HEK293T (cell line): ENCODE measurements around the gene ATG101.

Source experiments
- ARNT ChIP-seq: fragments of 450-650 bp; IDR thresholded peaks from 2 replicates; pipeline ENCODE4 v1.6.1; 2017; ENCODE audit warnings: mild to moderate bottlenecking
- BHLHE40 ChIP-seq: fragments of 450-650 bp; IDR thresholded peaks from 2 replicates; pipeline ENCODE4 v1.6.1; 2016; ENCODE audit warnings: mild to moderate bottlenecking, moderate library complexity, borderline replicate concordance
- FOXM1 ChIP-seq: fragments of 450-650 bp; IDR thresholded peaks from 2 replicates; pipeline ENCODE4 v1.6.1; 2017; ENCODE audit warnings: mild to moderate bottlenecking, borderline replicate concordance
- HDGF ChIP-seq: fragments of 450-650 bp; IDR thresholded peaks from 2 replicates; pipeline ENCODE4 v1.6.1; 2017; ENCODE audit warnings: antibody characterized with exemption, borderline replicate concordance
- LEF1 ChIP-seq: fragments of 450-650 bp; IDR thresholded peaks from 2 replicates; pipeline ENCODE4 v1.6.1; 2017; ENCODE audit warnings: mild to moderate bottlenecking, borderline replicate concordance
- PKNOX1 ChIP-seq: fragments of 450-650 bp; IDR thresholded peaks from 2 replicates; pipeline ENCODE4 v1.6.1; 2016
- SP1 ChIP-seq: fragments of 450-650 bp; IDR thresholded peaks from 2 replicates; pipeline ENCODE4 v1.6.1; 2017
- SUZ12 ChIP-seq: fragments of 450-650 bp; IDR thresholded peaks from 2 replicates; pipeline ENCODE4 v1.6.1; 2016; ENCODE audit warnings: mild to moderate bottlenecking
- TARDBP ChIP-seq: fragments of 450-650 bp; IDR thresholded peaks from 2 replicates; pipeline ENCODE4 v1.6.1; 2016
- ZNF384 ChIP-seq: fragments of 450-650 bp; IDR thresholded peaks from 2 replicates; pipeline ENCODE4 v1.6.1; 2016

DNA sequence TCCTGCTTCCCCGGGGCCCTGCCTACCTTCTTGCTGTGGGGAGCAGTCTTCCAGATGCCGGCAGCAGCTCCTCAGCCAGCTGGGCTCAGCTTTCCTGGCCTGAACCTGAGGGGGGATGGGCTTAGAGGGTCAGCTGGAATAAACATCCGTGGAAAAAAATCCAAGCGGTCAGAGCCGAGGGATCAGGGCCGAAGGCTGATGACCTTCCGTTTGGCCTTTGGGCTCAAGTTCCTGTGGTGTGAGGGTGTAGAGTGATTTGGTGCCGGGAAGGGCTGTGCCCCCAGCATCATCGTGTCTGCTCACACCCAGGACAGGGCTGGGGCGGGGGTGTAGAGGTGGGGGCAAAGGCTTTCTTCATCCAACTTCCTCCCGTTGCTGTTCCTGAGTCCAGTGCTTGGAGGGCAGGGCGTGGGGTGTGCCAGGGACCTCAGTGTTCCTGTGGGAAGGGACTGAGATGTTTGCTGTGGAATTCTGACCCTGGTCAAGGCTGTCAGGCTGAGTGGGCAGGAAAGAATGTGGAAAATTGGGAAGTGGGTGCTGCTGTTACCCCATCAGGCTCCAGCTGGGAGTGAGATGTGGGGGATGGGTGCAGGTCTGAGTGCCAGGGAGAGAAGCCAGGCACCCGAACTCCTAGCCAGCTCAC is 12.4 kb downstream of the ATG101 start:
- TF ChIP-seq BHLHE40 (no peak), SP1 (no peak), FOXM1 (no peak), SUZ12 (no peak), TARDBP (no peak), LEF1 (no peak), PKNOX1 (no peak), ARNT (no peak), ZNF384 (no peak), HDGF (no peak)
